GM23338 (cell line): ENCODE measurements around the gene MRPS22. TPM values are rescaled to one million over a fixed set of nuclear protein-coding genes. Genes with fewer than 3 reads are reported as not detected.
"Not testable (repeated sequence)": the region's sequence is repeated elsewhere in the genome, so short reads cannot be mapped to it uniquely, and the experiment has no call there.

Experiments used
- ATAC-seq: fragments of 200-7000 bp; cut with Tn5 transposase; 3 replicates; pipeline ENCODE4 v1.9.1; 2020
- DNase-seq: peaks from one replicate; pipeline ENCODE4 v3.0.0-alpha.2; 2015; ENCODE audit warnings: low spot score
- H2AFZ ChIP-seq: fragments of 200-600 bp; sonication (generic); 2 replicates; pipeline ENCODE4 v1.8.0; 2016; ENCODE audit warnings: antibody characterized with exemption, mild to moderate bottlenecking, moderate library complexity
- H3F3A ChIP-seq: fragments of 200-600 bp; sonication (generic); replicated peaks from 2 replicates; pipeline ENCODE4 v1.8.0; 2017; ENCODE audit warnings: antibody characterized with exemption, mixed run types, low read depth
- H3K27ac ChIP-seq: fragments of 200-600 bp; sonication (generic); 2 replicates; pipeline ENCODE4 v1.6.1; 2016; ENCODE audit warnings: low read depth
- H3K27me3 ChIP-seq: fragments of 200-600 bp; sonication (generic); 2 replicates; pipeline ENCODE4 v1.8.0; 2016; ENCODE audit warnings: mild to moderate bottlenecking, mixed run types, moderate library complexity; ENCODE audit not compliant: insufficient read depth
- H3K36me3 ChIP-seq: fragments of 200-600 bp; sonication (generic); 2 replicates; pipeline ENCODE4 v1.8.0; 2016; ENCODE audit warnings: mild to moderate bottlenecking; ENCODE audit not compliant: insufficient read depth
- H3K4me1 ChIP-seq: fragments of 200-600 bp; sonication (generic); 2 replicates; pipeline ENCODE4 v1.8.0; 2016; ENCODE audit warnings: mild to moderate bottlenecking, moderate library complexity; ENCODE audit not compliant: insufficient read depth
- H3K4me2 ChIP-seq: fragments of 200-600 bp; sonication (generic); 2 replicates; pipeline ENCODE4 v1.7.1; 2017; ENCODE audit warnings: mixed run types
- H3K4me3 ChIP-seq: fragments of 200-600 bp; sonication (generic); 2 replicates; pipeline ENCODE4 v1.6.1; 2016; ENCODE audit warnings: mixed run types
- H3K79me2 ChIP-seq: fragments of 200-600 bp; sonication (generic); replicated peaks from 2 replicates; pipeline ENCODE4 v1.8.0; 2017; ENCODE audit warnings: mild to moderate bottlenecking; ENCODE audit not compliant: insufficient read depth
- H3K9me2 ChIP-seq: fragments of 200-600 bp; sonication (generic); 2 replicates; pipeline ENCODE4 v1.8.0; 2017; ENCODE audit not compliant: insufficient read depth
- H4K20me1 ChIP-seq: fragments of 200-600 bp; sonication (generic); replicated peaks from 2 replicates; pipeline ENCODE4 v1.8.0; 2017; ENCODE audit warnings: mild to moderate bottlenecking; ENCODE audit not compliant: insufficient read depth
- H3K27ac Mint-ChIP-seq: 2 replicates; pipeline ENCODE4 v1.8.0; 2020; ENCODE audit warnings: inconsistent platforms, mild to moderate bottlenecking, moderate library complexity, mixed read lengths
- H3K27me3 Mint-ChIP-seq: 3 replicates; pipeline ENCODE4 v1.8.0; 2022; ENCODE audit warnings: low read depth, mild to moderate bottlenecking, moderate library complexity, mixed read lengths, inconsistent platforms; ENCODE audit not compliant: insufficient read depth, poor library complexity
- H3K36me3 Mint-ChIP-seq: 3 replicates; pipeline ENCODE4 v1.8.0; 2021; ENCODE audit warnings: low read depth, mild to moderate bottlenecking, inconsistent platforms, moderate library complexity, mixed read lengths
- H3K4me1 Mint-ChIP-seq: 3 replicates; pipeline ENCODE4 v1.8.0; 2020; ENCODE audit warnings: mild to moderate bottlenecking, inconsistent platforms, mixed read lengths
- H3K4me3 Mint-ChIP-seq: 3 replicates; pipeline ENCODE4 v1.8.0; 2021; ENCODE audit warnings: moderate library complexity, mild to moderate bottlenecking, inconsistent platforms, mixed read lengths
- H3K9me3 Mint-ChIP-seq: 3 replicates; pipeline ENCODE4 v1.8.0; 2020; ENCODE audit warnings: moderate library complexity, mild to moderate bottlenecking, inconsistent platforms, mixed read lengths
- CREB1 ChIP-seq: fragments of 250-450 bp; sonication (Bioruptor Pico); IDR thresholded peaks from 2 replicates; pipeline ENCODE4 v1.5.0; 2020; ENCODE audit warnings: low read depth, mild to moderate bottlenecking, moderate library complexity
- EZH2 ChIP-seq: fragments of 200-600 bp; sonication (generic); IDR thresholded peaks from one replicate; pipeline ENCODE4 v1.8.0; 2017; ENCODE audit warnings: antibody characterized with exemption, mild to moderate bottlenecking, low read depth; ENCODE audit not compliant: unreplicated experiment
- EZH2phosphoT487 ChIP-seq: fragments of 200-600 bp; sonication (generic); IDR thresholded peaks from one replicate; pipeline ENCODE4 v1.8.1; 2018; ENCODE audit warnings: antibody characterized with exemption; ENCODE audit not compliant: unreplicated experiment
- NANOG ChIP-seq: IDR thresholded peaks from 2 replicates; pipeline ENCODE4 v1.6.1; 2016; ENCODE audit warnings: antibody characterized with exemption, borderline replicate concordance
- POLR2AphosphoS5 ChIP-seq: IDR thresholded peaks from 2 replicates; pipeline ENCODE4 v1.6.1; 2016; ENCODE audit warnings: antibody characterized with exemption, low read depth
- ZNF331 ChIP-seq: fragments of 250-450 bp; sonication (Bioruptor Pico); IDR thresholded peaks from 2 replicates; pipeline ENCODE4 v1.5.0; 2020; ENCODE audit warnings: low read depth, mild to moderate bottlenecking, moderate library complexity
- polyA plus RNA-seq: library from polyadenylated mRNA; unstranded; fragments of >200 nt; fragmentation: Nextera tagmentation; extraction: Ambion mirVana; gene quantifications from 2 replicates; pipeline ENCODE4 v1.2.1, GENCODE V29; 2016
- small RNA-seq: library from RNA; depleted of rRNA; stranded (forward); fragments of <200 nt; gene quantifications from one replicate; pipeline ENCODE3, GENCODE V24; 2014; ENCODE audit warnings: low replicate concordance
- total RNA-seq: library from RNA; depleted of rRNA; stranded (reverse); fragments of >200 nt; shearing (Covaris generic); gene quantifications from 2 replicates; pipeline ENCODE4 v1.2.3, GENCODE V29; 2014; rRNA removed
- TF ChIP-seq, protein P1 (sequence below): fragments of 250-450 bp; sonication (Bioruptor Pico); IDR thresholded peaks from 2 replicates; pipeline ENCODE4 v1.5.0; 2020; ENCODE audit warnings: mild to moderate bottlenecking, moderate library complexity
- TF ChIP-seq, protein P2 (sequence below): IDR thresholded peaks from one replicate; pipeline ENCODE4 v1.6.1; 2018; ENCODE audit warnings: antibody characterized with exemption; ENCODE audit not compliant: unreplicated experiment

The MRPS22 gene
- total and polyA plus RNA-seq, 2 experiments from 2014 or later = 58.4 to 65.6 TPM

GRCh38 chr3:139396707-139397106, 52.9 kb downstream of the MRPS22 start (continued):
- TF ChIP-seq, protein P1, sequence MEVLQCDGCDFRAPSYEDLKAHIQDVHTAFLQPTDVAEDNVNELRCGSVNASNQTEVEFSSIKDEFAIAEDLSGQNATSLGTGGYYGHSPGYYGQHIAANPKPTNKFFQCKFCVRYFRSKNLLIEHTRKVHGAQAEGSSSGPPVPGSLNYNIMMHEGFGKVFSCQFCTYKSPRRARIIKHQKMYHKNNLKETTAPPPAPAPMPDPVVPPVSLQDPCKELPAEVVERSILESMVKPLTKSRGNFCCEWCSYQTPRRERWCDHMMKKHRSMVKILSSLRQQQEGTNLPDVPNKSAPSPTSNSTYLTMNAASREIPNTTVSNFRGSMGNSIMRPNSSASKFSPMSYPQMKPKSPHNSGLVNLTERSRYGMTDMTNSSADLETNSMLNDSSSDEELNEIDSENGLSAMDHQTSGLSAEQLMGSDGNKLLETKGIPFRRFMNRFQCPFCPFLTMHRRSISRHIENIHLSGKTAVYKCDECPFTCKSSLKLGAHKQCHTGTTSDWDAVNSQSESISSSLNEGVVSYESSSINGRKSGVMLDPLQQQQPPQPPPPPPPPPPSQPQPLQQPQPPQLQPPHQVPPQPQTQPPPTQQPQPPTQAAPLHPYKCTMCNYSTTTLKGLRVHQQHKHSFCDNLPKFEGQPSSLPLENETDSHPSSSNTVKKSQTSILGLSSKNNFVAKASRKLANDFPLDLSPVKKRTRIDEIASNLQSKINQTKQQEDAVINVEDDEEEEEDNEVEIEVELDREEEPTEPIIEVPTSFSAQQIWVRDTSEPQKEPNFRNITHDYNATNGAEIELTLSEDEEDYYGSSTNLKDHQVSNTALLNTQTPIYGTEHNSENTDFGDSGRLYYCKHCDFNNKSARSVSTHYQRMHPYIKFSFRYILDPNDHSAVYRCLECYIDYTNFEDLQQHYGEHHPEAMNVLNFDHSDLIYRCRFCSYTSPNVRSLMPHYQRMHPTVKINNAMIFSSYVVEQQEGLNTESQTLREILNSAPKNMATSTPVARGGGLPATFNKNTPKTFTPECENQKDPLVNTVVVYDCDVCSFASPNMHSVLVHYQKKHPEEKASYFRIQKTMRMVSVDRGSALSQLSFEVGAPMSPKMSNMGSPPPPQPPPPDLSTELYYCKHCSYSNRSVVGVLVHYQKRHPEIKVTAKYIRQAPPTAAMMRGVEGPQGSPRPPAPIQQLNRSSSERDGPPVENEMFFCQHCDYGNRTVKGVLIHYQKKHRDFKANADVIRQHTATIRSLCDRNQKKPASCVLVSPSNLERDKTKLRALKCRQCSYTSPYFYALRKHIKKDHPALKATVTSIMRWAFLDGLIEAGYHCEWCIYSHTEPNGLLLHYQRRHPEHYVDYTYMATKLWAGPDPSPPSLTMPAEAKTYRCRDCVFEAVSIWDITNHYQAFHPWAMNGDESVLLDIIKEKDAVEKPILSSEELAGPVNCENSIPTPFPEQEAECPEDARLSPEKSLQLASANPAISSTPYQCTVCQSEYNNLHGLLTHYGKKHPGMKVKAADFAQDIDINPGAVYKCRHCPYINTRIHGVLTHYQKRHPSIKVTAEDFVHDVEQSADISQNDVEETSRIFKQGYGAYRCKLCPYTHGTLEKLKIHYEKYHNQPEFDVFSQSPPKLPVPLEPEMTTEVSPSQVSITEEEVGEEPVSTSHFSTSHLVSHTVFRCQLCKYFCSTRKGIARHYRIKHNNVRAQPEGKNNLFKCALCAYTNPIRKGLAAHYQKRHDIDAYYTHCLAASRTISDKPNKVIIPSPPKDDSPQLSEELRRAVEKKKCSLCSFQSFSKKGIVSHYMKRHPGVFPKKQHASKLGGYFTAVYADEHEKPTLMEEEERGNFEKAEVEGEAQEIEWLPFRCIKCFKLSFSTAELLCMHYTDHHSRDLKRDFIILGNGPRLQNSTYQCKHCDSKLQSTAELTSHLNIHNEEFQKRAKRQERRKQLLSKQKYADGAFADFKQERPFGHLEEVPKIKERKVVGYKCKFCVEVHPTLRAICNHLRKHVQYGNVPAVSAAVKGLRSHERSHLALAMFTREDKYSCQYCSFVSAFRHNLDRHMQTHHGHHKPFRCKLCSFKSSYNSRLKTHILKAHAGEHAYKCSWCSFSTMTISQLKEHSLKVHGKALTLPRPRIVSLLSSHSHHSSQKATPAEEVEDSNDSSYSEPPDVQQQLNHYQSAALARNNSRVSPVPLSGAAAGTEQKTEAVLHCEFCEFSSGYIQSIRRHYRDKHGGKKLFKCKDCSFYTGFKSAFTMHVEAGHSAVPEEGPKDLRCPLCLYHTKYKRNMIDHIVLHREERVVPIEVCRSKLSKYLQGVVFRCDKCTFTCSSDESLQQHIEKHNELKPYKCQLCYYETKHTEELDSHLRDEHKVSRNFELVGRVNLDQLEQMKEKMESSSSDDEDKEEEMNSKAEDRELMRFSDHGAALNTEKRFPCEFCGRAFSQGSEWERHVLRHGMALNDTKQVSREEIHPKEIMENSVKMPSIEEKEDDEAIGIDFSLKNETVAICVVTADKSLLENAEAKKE (CRISPR knock-in tag) = no peak
- TF ChIP-seq EZH2 (no peak), EZH2phosphoT487 (no peak), NANOG (no peak), ZNF331 (CRISPR knock-in tag) (no peak), CREB1 (CRISPR knock-in tag) (no peak), POLR2AphosphoS5 (no peak)
- TF ChIP-seq, protein P2, sequence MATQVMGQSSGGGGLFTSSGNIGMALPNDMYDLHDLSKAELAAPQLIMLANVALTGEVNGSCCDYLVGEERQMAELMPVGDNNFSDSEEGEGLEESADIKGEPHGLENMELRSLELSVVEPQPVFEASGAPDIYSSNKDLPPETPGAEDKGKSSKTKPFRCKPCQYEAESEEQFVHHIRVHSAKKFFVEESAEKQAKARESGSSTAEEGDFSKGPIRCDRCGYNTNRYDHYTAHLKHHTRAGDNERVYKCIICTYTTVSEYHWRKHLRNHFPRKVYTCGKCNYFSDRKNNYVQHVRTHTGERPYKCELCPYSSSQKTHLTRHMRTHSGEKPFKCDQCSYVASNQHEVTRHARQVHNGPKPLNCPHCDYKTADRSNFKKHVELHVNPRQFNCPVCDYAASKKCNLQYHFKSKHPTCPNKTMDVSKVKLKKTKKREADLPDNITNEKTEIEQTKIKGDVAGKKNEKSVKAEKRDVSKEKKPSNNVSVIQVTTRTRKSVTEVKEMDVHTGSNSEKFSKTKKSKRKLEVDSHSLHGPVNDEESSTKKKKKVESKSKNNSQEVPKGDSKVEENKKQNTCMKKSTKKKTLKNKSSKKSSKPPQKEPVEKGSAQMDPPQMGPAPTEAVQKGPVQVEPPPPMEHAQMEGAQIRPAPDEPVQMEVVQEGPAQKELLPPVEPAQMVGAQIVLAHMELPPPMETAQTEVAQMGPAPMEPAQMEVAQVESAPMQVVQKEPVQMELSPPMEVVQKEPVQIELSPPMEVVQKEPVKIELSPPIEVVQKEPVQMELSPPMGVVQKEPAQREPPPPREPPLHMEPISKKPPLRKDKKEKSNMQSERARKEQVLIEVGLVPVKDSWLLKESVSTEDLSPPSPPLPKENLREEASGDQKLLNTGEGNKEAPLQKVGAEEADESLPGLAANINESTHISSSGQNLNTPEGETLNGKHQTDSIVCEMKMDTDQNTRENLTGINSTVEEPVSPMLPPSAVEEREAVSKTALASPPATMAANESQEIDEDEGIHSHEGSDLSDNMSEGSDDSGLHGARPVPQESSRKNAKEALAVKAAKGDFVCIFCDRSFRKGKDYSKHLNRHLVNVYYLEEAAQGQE = no peak

DNA sequence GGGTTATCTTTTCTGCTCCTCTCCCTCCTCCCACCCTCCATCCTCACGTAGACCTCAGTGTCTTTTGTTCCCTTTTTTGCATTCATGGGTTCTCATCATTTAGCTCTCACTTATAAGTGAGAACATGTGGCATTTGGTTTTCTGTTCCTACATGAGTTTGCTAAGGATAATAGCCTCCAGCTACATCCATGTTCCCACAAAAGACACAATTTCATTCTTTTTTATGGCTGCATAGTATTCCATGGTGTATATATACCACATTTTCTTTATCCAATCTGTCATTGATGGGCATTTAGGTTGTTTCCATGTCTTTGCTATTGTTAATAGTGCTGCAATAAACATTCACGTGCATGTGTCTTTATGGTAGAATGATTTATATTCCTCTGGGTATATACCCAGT, 57.3 kb downstream of the MRPS22 start:
- H2AFZ ChIP-seq, H3K4me2 ChIP-seq, H3F3A ChIP-seq, H3K4me3 Mint-ChIP-seq, H3K4me1 Mint-ChIP-seq, H3K4me1 ChIP-seq, H3K27ac ChIP-seq, ATAC-seq, H3K27ac Mint-ChIP-seq, DNase-seq, H3K27me3 ChIP-seq, H3K4me3 ChIP-seq, H4K20me1 ChIP-seq, H3K36me3 ChIP-seq, H3K27me3 Mint-ChIP-seq, H3K9me2 ChIP-seq, H3K79me2 ChIP-seq: not testable (repeated sequence)
- Mint-ChIP-seq H3K9me3 (peaks cover 61% of the 10 kb centered on the region), H3K36me3 (peaks cover 35% of the 10 kb centered on the region)

Small RNA genes lying within 50 kb of the gene (small RNA-seq; reads per million reads assigned to genes)
- not detected for gene RF00026

Other genes with a start within 250 kb of the MRPS22 start
- gene COPB2, start 45.6 kb downstream of the MRPS22 start, total RNA-seq = 83.3 and 89.1 TPM in 2 replicates
- gene COPB2, start 45.6 kb downstream of the MRPS22 start, polyA plus RNA-seq = 45.7 and 48.2 TPM in 2 replicates
- gene RBP2, start 132.5 kb downstream of the MRPS22 start, total RNA-seq = not detected in 2 replicates
- gene RBP2, start 132.5 kb downstream of the MRPS22 start, polyA plus RNA-seq = not detected in 2 replicates
- gene RBP1, start 195.7 kb downstream of the MRPS22 start, total RNA-seq = 18.0 and 18.5 TPM in 2 replicates
- gene RBP1, start 195.7 kb downstream of the MRPS22 start, polyA plus RNA-seq = 112 and 113 TPM in 2 replicates